ENCODE data around the gene PIANP.
A peak's percentile ranks its signal among the peaks of the same experiment; 100 is the strongest.
"Not testable (repeated sequence)": the region's sequence is repeated elsewhere in the genome, so short reads cannot be mapped to it uniquely, and the experiment has no call there.

PIANP gene

DNA sequence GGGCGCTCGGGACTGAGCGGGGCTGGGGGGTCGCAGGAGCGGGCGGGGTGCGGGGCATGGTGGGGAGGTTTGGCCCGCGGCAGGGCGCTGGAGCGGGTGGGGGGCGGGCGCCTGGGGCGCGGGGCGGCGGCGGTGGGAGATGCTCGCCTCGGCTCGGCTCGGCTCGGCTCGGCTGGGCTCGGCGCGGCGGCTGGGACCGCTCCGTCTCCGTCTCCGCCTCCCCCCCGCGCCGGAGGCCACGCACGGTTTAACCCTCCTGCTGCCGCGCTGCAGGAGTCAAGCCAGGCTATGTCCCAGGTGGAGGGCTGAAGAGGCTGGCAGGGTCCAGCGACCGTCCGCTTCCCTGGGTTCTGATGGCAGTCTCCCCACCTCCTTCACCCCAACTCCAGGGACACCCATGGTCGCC is at the start of gene PIANP:
PIANP (minus strand) TSS at position 170 of the 406 bp plus-strand sequence. CDS start 2,754 bp downstream, outside the sequence.
- H3K4me1 ChIP-seq (ENCODE audit: insufficient read depth, low read length), result no peaks in the 10 kb centered on the region; the same call in 1 of the 2 replicates
- H3K9me3 ChIP-seq (ENCODE audit: insufficient read depth, low read depth, low read length), result no peaks in the 10 kb centered on the region
- H3K27ac ChIP-seq (ENCODE audit: low read length), result no peak within 1 kb of the TSS
- peak within 1 kb of the TSS; percentile 71 for H3K4me3 ChIP-seq (ENCODE audit: low read length)
- peak within 1 kb of the TSS; percentile 53; the same call in 1 of the 2 replicates for H3K9ac ChIP-seq (ENCODE audit: low read depth, low read length)
- H3K36me3 ChIP-seq (ENCODE audit: insufficient read depth, low read depth, low read length), result peaks cover 5% of the 10 kb centered on the region; the same call in 1 of the 2 replicates
- H3K27me3 ChIP-seq (ENCODE audit: insufficient read depth, low read length), result peaks cover 38% of the 10 kb centered on the region

DNA sequence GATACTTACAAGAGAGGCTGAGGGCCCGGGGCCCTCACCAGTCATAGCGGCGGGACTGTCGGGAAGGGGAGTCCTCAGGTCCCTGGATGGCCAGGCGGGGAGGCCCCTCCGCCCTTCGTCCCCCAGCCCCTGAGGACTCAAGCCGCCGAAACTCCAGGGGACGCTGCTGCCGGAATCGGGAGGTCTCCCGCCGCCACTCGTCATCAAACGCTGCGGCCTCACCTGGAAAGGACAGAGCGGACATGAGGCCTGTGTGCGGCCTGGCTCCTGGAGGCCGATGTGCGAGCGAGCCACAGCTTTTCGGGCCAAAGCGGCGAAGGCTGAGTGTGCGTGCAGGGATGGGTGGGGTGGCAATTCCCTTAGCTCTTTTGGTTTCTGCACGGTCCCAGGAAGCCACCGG is 48.1 kb upstream of the PIANP start:
- Histone ChIP-seq H3K4me3 (ENCODE audit: low read length) (no peak overlapping the region), H3K9me3 (ENCODE audit: insufficient read depth, low read depth, low read length) (no peaks in the 10 kb centered on the region), H3K27ac (ENCODE audit: low read length) (no peak overlapping the region), H3K4me1 (ENCODE audit: insufficient read depth, low read length) (peaks cover 1% of the 10 kb centered on the region; the same call in 1 of the 2 replicates), H3K27me3 (ENCODE audit: insufficient read depth, low read length) (no peaks in the 10 kb centered on the region), H3K9ac (ENCODE audit: low read depth, low read length) (no peak overlapping the region), H3K36me3 (ENCODE audit: insufficient read depth, low read depth, low read length) (peaks cover 67% of the 10 kb centered on the region)

DNA sequence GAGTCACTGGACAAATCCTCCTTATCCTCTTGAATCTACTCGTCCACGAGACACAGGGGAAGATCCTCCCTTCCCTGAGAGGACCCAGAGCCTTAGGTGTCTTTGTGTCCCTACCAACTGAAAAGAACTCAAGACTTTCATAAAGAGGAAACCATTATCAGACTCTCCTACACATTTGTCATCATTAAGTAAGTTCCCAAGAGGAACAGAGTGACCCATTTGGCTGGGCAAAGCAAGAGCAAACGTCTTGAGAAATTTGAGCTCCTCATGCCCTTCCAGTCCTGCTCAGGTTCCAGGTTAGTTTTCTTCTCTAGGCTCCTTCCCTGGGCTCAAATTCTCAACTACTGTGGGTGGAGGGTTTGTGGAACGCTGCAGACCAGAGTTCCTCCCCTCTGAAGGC is 46.6 kb upstream of the PIANP start:
- no peak overlapping the region for H3K27ac ChIP-seq (ENCODE audit: low read length)
- H3K4me3 ChIP-seq (ENCODE audit: low read length), result no peak overlapping the region
- H3K4me1 ChIP-seq (ENCODE audit: insufficient read depth, low read length), result no peaks in the 10 kb centered on the region
- H3K36me3 ChIP-seq (ENCODE audit: insufficient read depth, low read depth, low read length), result peaks cover 67% of the 10 kb centered on the region
- no peaks in the 10 kb centered on the region for H3K9me3 ChIP-seq (ENCODE audit: insufficient read depth, low read depth, low read length)
- no peak overlapping the region for H3K9ac ChIP-seq (ENCODE audit: low read depth, low read length)
- no peaks in the 10 kb centered on the region for H3K27me3 ChIP-seq (ENCODE audit: insufficient read depth, low read length)

- H3K27me3 ChIP-seq (ENCODE audit: insufficient read depth, low read length), result no peaks in the 10 kb centered on the region
- H3K4me1 ChIP-seq (ENCODE audit: insufficient read depth, low read length), result no peaks in the 10 kb centered on the region
- H3K9ac ChIP-seq (ENCODE audit: low read depth, low read length), result no peak overlapping the region
- no peak overlapping the region for H3K4me3 ChIP-seq (ENCODE audit: low read length)
- H3K9me3 ChIP-seq (ENCODE audit: insufficient read depth, low read depth, low read length), result no peaks in the 10 kb centered on the region
- no peak overlapping the region for H3K27ac ChIP-seq (ENCODE audit: low read length)
- H3K36me3 ChIP-seq (ENCODE audit: insufficient read depth, low read depth, low read length), result peaks cover 56% of the 10 kb centered on the region
These were observed 45.3 kb upstream of the PIANP start for GRCh38 chr12:6745741-6746525.

DNA sequence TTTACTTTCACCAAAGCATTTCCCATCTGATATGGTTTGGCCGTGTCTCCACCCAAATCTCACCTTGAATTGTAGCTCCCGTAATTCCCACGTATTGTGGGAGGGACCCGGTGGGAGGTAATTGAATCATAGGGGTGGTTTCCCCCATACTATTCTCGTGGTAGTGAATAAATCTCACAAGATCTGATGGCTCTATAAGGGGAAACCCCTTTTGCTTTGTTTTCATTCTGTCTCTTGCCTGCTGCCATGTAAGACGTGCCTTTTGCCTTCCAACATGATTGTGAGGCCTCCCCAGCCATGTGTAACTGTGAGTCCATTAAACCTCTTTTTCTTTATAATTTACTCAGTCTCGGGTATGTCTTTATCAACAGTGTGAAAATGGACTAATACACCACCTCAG is 42.7 kb upstream of the PIANP start:
- not testable (repeated sequence) for H3K9me3 ChIP-seq (ENCODE audit: insufficient read depth, low read depth, low read length); H3K27ac ChIP-seq (ENCODE audit: low read length); H3K4me1 ChIP-seq (ENCODE audit: insufficient read depth, low read length)

GRCh38 chr12:6742834-6743233 is 42.2 kb upstream of the PIANP start:
- no peak overlapping the region for H3K4me3 ChIP-seq (ENCODE audit: low read length)

More for the DNA sequence above, 42.7 kb upstream of the PIANP start:
- H3K4me3 ChIP-seq (ENCODE audit: low read length); H3K9ac ChIP-seq (ENCODE audit: low read depth, low read length); H3K27me3 ChIP-seq (ENCODE audit: insufficient read depth, low read length): not testable (repeated sequence)
- peaks cover 29% of the 10 kb centered on the region for H3K36me3 ChIP-seq (ENCODE audit: insufficient read depth, low read depth, low read length)

GRCh38 chr12:6742080-6742479 is 41.5 kb upstream of the PIANP start:
- H3K4me1 ChIP-seq (ENCODE audit: insufficient read depth, low read length); H3K9me3 ChIP-seq (ENCODE audit: insufficient read depth, low read depth, low read length); H3K4me3 ChIP-seq (ENCODE audit: low read length); H3K27me3 ChIP-seq (ENCODE audit: insufficient read depth, low read length); H3K27ac ChIP-seq (ENCODE audit: low read length); H3K9ac ChIP-seq (ENCODE audit: low read depth, low read length): not testable (repeated sequence)
- H3K36me3 ChIP-seq (ENCODE audit: insufficient read depth, low read depth, low read length), result peaks cover 17% of the 10 kb centered on the region

More at GRCh38 chr12:6742834-6743233, 42.2 kb upstream of the PIANP start:
- Histone ChIP-seq H3K36me3 (ENCODE audit: insufficient read depth, low read depth, low read length) (peaks cover 25% of the 10 kb centered on the region), H3K27me3 (ENCODE audit: insufficient read depth, low read length) (no peaks in the 10 kb centered on the region), H3K4me1 (ENCODE audit: insufficient read depth, low read length) (no peaks in the 10 kb centered on the region), H3K9ac (ENCODE audit: low read depth, low read length) (no peak overlapping the region), H3K9me3 (ENCODE audit: insufficient read depth, low read depth, low read length) (no peaks in the 10 kb centered on the region), H3K27ac (ENCODE audit: low read length) (no peak overlapping the region)

- Histone ChIP-seq H3K9ac (ENCODE audit: low read depth, low read length) (no peak overlapping the region), H3K4me1 (ENCODE audit: insufficient read depth, low read length) (no peaks in the 10 kb centered on the region), H3K27ac (ENCODE audit: low read length) (no peak overlapping the region), H3K4me3 (ENCODE audit: low read length) (no peak overlapping the region), H3K36me3 (ENCODE audit: insufficient read depth, low read depth, low read length) (peaks cover 7% of the 10 kb centered on the region), H3K9me3 (ENCODE audit: insufficient read depth, low read depth, low read length) (no peaks in the 10 kb centered on the region), H3K27me3 (ENCODE audit: insufficient read depth, low read length) (no peaks in the 10 kb centered on the region)
These were observed 36.1 kb upstream of the PIANP start for GRCh38 chr12:6736754-6737153.

GRCh38 chr12:6735448-6736191 is 35.0 kb upstream of the PIANP start:
- peaks cover 18% of the 10 kb centered on the region for H3K36me3 ChIP-seq (ENCODE audit: insufficient read depth, low read depth, low read length)
- H3K9ac ChIP-seq (ENCODE audit: low read depth, low read length), result no peak overlapping the region
- no peak overlapping the region for H3K27ac ChIP-seq (ENCODE audit: low read length)
- H3K4me1 ChIP-seq (ENCODE audit: insufficient read depth, low read length), result no peaks in the 10 kb centered on the region
- H3K9me3 ChIP-seq (ENCODE audit: insufficient read depth, low read depth, low read length), result no peaks in the 10 kb centered on the region
- H3K4me3 ChIP-seq (ENCODE audit: low read length), result no peak overlapping the region
- no peaks in the 10 kb centered on the region for H3K27me3 ChIP-seq (ENCODE audit: insufficient read depth, low read length)

GRCh38 chr12:6734506-6735387 is 34.1 kb upstream of the PIANP start:
- Histone ChIP-seq H3K27ac (ENCODE audit: low read length) (no peak overlapping the region), H3K27me3 (ENCODE audit: insufficient read depth, low read length) (no peaks in the 10 kb centered on the region), H3K36me3 (ENCODE audit: insufficient read depth, low read depth, low read length) (peaks cover 27% of the 10 kb centered on the region), H3K9ac (ENCODE audit: low read depth, low read length) (no peak overlapping the region), H3K4me1 (ENCODE audit: insufficient read depth, low read length) (no peaks in the 10 kb centered on the region), H3K4me3 (ENCODE audit: low read length) (no peak overlapping the region), H3K9me3 (ENCODE audit: insufficient read depth, low read depth, low read length) (no peaks in the 10 kb centered on the region)

DNA sequence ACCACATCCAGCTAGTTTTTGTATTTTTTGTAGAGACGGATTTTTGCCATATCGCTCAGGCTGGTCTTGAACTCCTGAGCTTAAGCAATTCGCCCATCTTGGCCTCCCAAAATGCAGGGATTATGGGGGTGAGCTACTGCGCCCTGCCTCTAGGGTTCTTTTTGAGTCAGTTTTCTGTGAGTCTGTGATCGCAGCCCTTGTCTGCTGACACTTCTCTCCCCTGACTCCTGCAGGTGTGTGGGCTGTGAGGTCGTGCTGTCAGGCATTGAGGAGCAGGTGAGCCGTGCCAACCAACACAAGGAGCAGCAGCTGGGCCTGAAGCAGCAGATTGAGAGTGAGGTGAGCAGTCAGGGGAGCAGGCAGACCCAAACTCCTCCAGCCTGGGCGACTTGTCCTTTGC is 29.6 kb upstream of the PIANP start:
- Histone ChIP-seq H3K4me3 (ENCODE audit: low read length) (no peak overlapping the region), H3K9ac (ENCODE audit: low read depth, low read length) (no peak overlapping the region), H3K27ac (ENCODE audit: low read length) (no peak overlapping the region), H3K9me3 (ENCODE audit: insufficient read depth, low read depth, low read length) (no peaks in the 10 kb centered on the region), H3K36me3 (ENCODE audit: insufficient read depth, low read depth, low read length) (peaks cover 52% of the 10 kb centered on the region), H3K4me1 (ENCODE audit: insufficient read depth, low read length) (no peaks in the 10 kb centered on the region), H3K27me3 (ENCODE audit: insufficient read depth, low read length) (no peaks in the 10 kb centered on the region)

Data from iPS-20b (cell line).